HG02943 (cell line): Measurements from ENCODE around the gene MFAP3L.
"Not testable (repeated sequence)": the region's sequence is repeated elsewhere in the genome, so short reads cannot be mapped to it uniquely, and the experiment has no call there.

ENCODE experiments used
- ATAC-seq: cut with Tn5 transposase; IDR thresholded peaks from one replicate; pipeline ENCODE4 v1.9.1; 2021; ENCODE audit warnings: mild to moderate bottlenecking, low read depth, moderate library complexity; ENCODE audit not compliant: unreplicated experiment

MFAP3L gene

DNA sequence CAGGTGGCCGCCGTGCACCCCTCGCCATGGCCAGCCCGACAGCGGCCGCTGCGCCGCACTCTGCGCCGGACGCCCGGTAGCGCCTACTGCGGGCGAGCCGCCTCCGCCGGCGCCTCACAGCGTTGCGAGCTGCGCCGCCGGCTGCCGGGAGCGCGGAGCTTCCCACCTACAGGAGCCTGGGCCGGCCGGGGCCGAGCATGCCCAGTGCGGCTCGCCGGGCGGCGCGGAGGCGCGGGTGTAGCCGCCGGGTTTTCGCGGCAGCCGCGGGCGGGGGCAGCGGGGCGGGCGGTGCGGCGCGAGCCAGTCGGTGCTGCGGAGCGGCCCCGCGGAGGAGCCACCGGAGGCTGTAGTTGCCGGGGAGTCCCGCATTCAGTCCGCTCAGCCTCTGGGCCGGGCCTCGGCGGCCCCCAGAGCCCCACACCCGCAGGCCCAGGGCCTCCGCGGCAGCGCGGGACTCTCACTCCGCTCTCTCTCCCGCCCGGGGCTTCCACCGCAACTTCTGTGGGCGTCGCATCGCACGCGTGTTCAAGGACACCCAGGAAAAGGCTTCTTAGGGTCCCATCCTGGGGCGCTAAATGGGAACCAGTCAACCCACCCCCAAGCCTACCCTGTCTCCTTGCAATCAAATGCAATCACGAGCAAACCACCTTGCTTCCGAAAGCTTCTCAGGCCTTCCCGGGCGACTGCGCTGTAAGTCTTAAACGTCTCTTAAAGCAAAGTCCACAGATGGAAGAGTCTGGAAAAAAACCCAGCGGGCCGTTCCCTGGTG lies at the start of gene MFAP3L:
MFAP3L (minus strand) TSS at position 143 of the 769 bp plus-strand sequence. CDS start 20,518 bp downstream, outside the sequence.
- peak; percentile 82 for ATAC-seq

GRCh38 chr4:170071196-170071595 lies 45.0 kb upstream of the MFAP3L start:
- ATAC-seq: no peak

GRCh38 chr4:170068438-170069128 lies 42.4 kb upstream of the MFAP3L start:
- no peak for ATAC-seq

- ATAC-seq: no peak
Measured at GRCh38 chr4:170059421-170059820, 33.2 kb upstream of the MFAP3L start.

- no peak for ATAC-seq
Measured at GRCh38 chr4:170058826-170059225, 32.6 kb upstream of the MFAP3L start.

DNA sequence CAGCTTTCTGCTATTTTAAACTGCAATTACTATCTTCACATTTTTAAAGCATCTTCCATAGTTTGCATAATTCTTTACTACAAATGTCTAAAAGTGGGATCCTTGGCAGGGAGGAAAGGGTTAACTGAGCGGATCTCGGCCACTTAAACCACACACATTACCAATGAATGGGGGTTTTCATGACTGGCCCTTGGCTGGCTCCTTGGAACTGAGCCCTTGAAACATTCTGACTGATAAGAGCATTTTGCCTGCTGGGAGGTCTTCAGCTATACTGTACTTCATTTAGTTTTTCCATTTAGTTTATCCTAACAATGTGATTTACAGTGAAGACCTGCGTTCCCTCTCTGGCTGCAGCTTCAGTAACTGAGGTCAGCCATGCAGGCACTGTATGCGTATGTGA lies 31.7 kb upstream of the MFAP3L start:
- ATAC-seq: no peak

GRCh38 chr4:170052919-170053318 lies 26.7 kb upstream of the MFAP3L start:
- no peak for ATAC-seq

- no peak for ATAC-seq
Measured at GRCh38 chr4:170051402-170051801, 25.2 kb upstream of the MFAP3L start.

- ATAC-seq: no peak
Measured at GRCh38 chr4:170049766-170050165, 23.6 kb upstream of the MFAP3L start.

DNA sequence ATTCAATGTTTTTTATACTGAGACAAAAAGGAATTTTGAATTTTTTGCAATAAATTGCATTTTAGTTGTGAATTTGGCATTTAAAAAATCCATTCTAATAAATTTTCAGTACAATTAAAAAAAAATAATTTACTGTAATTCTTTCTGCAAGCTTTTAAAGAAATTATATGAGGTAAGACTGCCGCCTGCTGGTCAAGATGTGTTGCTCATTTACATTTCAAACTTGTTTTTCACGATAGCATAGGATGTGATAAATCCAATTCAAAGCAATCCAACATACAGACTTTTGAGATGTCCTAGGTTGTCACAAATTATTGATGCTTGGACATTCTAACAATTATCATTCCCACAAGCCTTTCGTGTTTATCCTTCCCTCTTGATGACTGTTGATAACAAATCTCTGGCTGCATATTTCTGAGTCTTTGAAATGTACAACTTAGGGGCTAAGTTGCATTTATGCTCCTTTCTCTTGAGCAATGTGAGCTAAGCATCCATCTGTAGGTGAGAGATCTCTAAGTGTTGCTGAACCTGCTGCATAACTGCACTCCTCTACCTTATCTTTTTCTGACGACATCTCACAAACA lies 21.7 kb upstream of the MFAP3L start:
- ATAC-seq: no peak

DNA sequence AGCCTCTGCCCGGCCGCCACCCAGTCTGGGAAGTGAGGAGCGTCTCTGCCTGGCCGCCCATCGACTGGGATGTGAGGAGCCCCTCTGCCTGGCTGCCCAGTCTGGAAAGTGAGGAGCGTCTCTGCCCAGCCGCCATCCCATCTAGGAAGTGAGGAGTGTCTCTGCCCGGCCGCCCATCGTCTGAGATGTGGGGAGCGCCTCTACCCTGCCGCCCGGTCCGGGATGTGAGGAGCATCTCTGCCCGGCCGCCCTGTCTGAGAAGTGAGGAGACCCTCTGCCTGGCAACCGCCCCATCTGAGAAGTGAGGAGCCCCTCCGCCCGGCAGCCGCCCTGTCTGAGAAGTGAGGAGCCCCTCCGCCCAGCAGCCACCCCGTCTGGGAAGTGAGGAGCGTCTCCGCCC lies 20.0 kb upstream of the MFAP3L start:
- ATAC-seq: not testable (repeated sequence)

- ATAC-seq: no peak
Measured at GRCh38 chr4:170040031-170040680, 14.0 kb upstream of the MFAP3L start.

GRCh38 chr4:170038769-170039168 lies 12.6 kb upstream of the MFAP3L start:
- ATAC-seq: no peak

DNA sequence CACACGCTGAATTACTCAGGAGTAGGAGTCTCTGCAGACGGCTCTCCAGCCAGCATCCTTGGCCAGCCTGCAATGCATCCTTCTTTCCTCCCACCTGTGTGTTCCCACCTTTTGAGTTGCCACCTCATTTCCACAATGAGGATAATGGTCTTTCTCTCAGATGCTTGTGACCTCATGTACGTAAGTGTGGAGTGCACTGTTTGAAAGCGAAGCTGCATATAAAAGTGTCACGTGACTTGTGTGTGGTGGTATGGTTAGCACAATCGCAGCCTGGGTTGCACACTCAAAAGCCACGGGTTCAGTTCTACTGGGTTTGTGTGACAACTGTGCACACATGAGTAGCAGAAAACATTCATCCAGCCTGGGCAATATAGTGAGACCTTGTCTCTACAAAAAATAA lies 12.0 kb upstream of the MFAP3L start:
- no peak for ATAC-seq

- ATAC-seq: no peak
Measured at GRCh38 chr4:170037481-170037880, 11.3 kb upstream of the MFAP3L start.

DNA sequence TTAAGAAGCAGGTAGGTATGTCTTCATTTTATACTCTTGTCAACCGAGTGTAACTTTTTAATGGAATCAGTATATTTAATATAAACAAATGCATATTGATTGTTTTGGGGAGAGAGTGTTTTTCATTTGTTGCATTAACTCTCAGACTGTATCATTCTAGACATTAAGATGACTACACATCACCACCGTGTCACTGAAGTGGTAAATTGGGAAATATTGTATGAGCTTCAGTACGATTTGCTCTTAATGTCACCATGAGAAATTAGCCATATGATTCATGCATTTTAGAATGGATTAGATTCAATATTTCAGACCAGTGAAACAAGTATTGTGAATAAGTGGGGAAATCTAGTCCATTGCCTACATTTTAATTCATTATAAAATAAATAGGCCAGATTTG lies 9.7 kb upstream of the MFAP3L start:
- no peak for ATAC-seq

GRCh38 chr4:170035231-170035630 lies 9.0 kb upstream of the MFAP3L start:
- no peak for ATAC-seq

GRCh38 chr4:170033999-170034398 lies 7.8 kb upstream of the MFAP3L start:
- ATAC-seq: no peak

DNA sequence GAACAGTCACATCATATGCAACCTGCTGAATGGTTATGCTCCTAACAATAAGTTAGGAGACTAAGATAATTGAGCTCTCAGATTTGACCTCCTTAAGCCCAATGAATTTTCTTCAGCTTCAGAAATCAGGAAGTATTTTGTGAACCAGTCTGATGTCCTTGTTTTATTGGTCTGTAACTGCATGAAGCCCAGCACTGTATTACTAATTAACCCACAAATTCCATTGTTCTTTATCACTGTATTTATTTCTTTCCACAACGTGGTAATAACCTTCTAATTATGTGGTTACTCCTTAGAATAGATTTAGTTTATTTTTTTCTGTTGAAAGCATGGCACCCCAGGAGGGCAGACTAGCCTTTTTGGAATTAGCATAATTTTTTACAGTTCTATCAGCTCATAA lies 3.9 kb upstream of the MFAP3L start:
- no peak for ATAC-seq

GRCh38 chr4:170027181-170027829 lies 1.1 kb upstream of the MFAP3L start:
- ATAC-seq: peak; percentile 80
